HG03108 (cell line): ENCODE results near the gene ATG14.
"Not testable (repeated sequence)": the region's sequence is repeated elsewhere in the genome, so short reads cannot be mapped to it uniquely, and the experiment has no call there.

Source experiments
- ATAC-seq: cut with Tn5 transposase; IDR thresholded peaks from one replicate; pipeline ENCODE4 v1.9.1; 2021; ENCODE audit warnings: moderate library complexity; ENCODE audit not compliant: unreplicated experiment

The ATG14 gene

GRCh38 chr14:55411426-55412389, at the start of gene ATG14:
Gene ATG14, minus strand, starts transcription at chr14:55411830. Its CDS starts 8 bp downstream, at chr14:55411822.
- ATAC-seq, result peak; percentile 92

GRCh38 chr14:55458800-55459515, 47.3 kb upstream of the ATG14 start:
- peak; percentile 76 for ATAC-seq

GRCh38 chr14:55457496-55457895, 45.9 kb upstream of the ATG14 start:
- ATAC-seq, result no peak

GRCh38 chr14:55456411-55456810, 44.8 kb upstream of the ATG14 start:
- not testable (repeated sequence) for ATAC-seq

GRCh38 chr14:55454264-55455002, 42.8 kb upstream of the ATG14 start:
- no peak for ATAC-seq

- ATAC-seq, result no peak
Measured at GRCh38 chr14:55451950-55452349, 40.3 kb upstream of the ATG14 start.

GRCh38 chr14:55451398-55451797, 39.8 kb upstream of the ATG14 start:
- no peak for ATAC-seq

GRCh38 chr14:55450987-55451386, 39.4 kb upstream of the ATG14 start:
- ATAC-seq, result peak; percentile 45

- peak; percentile 6 for ATAC-seq
Measured at GRCh38 chr14:55450539-55450938, 38.9 kb upstream of the ATG14 start.

- ATAC-seq, result no peak
Measured at GRCh38 chr14:55450124-55450523, 38.5 kb upstream of the ATG14 start.

GRCh38 chr14:55449116-55449515, 37.5 kb upstream of the ATG14 start:
- ATAC-seq, result no peak

- ATAC-seq, result no peak
Measured at GRCh38 chr14:55448141-55448614, 36.5 kb upstream of the ATG14 start.

- ATAC-seq, result no peak
Measured at GRCh38 chr14:55446833-55447232, 35.2 kb upstream of the ATG14 start.

- ATAC-seq, result no peak
Measured at GRCh38 chr14:55446127-55446736, 34.6 kb upstream of the ATG14 start.

GRCh38 chr14:55441286-55441685, 29.7 kb upstream of the ATG14 start:
- no peak for ATAC-seq

- ATAC-seq, result no peak
Measured at GRCh38 chr14:55440385-55440784, 28.8 kb upstream of the ATG14 start, which contains the start of gene TBPL2. Gene TBPL2, minus strand, starts transcription at chr14:55440616. Its CDS starts 167 bp downstream, at chr14:55440449.

- ATAC-seq, result no peak
Measured at GRCh38 chr14:55438066-55438683, 26.5 kb upstream of the ATG14 start.

- no peak for ATAC-seq
Measured at GRCh38 chr14:55436931-55437330, 25.3 kb upstream of the ATG14 start.

- ATAC-seq, result no peak
Measured at GRCh38 chr14:55436519-55436918, 24.9 kb upstream of the ATG14 start.

- ATAC-seq, result no peak
Measured at GRCh38 chr14:55434805-55435174, 23.2 kb upstream of the ATG14 start.
